Mesendoderm (in vitro differentiated cells): ENCODE measurements around the gene OOSP3.
A peak's percentile ranks its signal among the peaks of the same experiment; 100 is the strongest.
"Not testable (repeated sequence)": the region's sequence is repeated elsewhere in the genome, so short reads cannot be mapped to it uniquely, and the experiment has no call there.

Source experiments
- DNase-seq: peaks from one replicate; pipeline ENCODE4 v3.0.0; 2013
- H2AK5ac ChIP-seq: 2 replicates; pipeline ENCODE4 v1.6.1; 2013; ENCODE audit warnings: low read length, inconsistent platforms
- H2BK120ac ChIP-seq: 2 replicates; pipeline ENCODE4 v1.6.1; 2013; ENCODE audit warnings: low read depth, mild to moderate bottlenecking, low read length, moderate library complexity, mixed read lengths
- H2BK15ac ChIP-seq: replicated peaks from 2 replicates; pipeline ENCODE4 v1.6.1; 2013; ENCODE audit warnings: low read depth, mild to moderate bottlenecking, moderate library complexity
- H2BK5ac ChIP-seq: 2 replicates; pipeline ENCODE4 v1.6.1; 2013; ENCODE audit warnings: low read length, inconsistent platforms
- H3K18ac ChIP-seq: 2 replicates; pipeline ENCODE4 v1.6.1; 2013; ENCODE audit warnings: mild to moderate bottlenecking, low read length, mixed read lengths
- H3K23ac ChIP-seq: one replicate; pipeline ENCODE4 v1.6.1; 2013; ENCODE audit warnings: low read length
- H3K27ac ChIP-seq: 2 replicates; pipeline ENCODE4 v1.5.1; 2013; ENCODE audit warnings: low read depth, mild to moderate bottlenecking, inconsistent platforms, low read length, moderate library complexity
- H3K27me3 ChIP-seq: 2 replicates; pipeline ENCODE4 v1.6.1; 2013; ENCODE audit warnings: low read length, control low read depth, mild to moderate bottlenecking, inconsistent platforms; ENCODE audit not compliant: insufficient read depth, poor library complexity
- H3K36me3 ChIP-seq: 2 replicates; pipeline ENCODE4 v1.6.1; 2013; ENCODE audit warnings: low read length, inconsistent platforms; ENCODE audit not compliant: control insufficient read depth, insufficient read depth
- H3K4ac ChIP-seq: one replicate; pipeline ENCODE4 v1.6.1; 2013; ENCODE audit warnings: low read depth, mild to moderate bottlenecking, low read length, moderate library complexity
- H3K4me1 ChIP-seq: 2 replicates; pipeline ENCODE4 v1.6.1; 2013; ENCODE audit warnings: low read depth, low read length, inconsistent platforms; ENCODE audit not compliant: control insufficient read depth
- H3K4me2 ChIP-seq: 2 replicates; pipeline ENCODE4 v1.6.1; 2013; ENCODE audit warnings: low read length
- H3K4me3 ChIP-seq: 2 replicates; pipeline ENCODE4 v1.5.1; 2013; ENCODE audit warnings: mild to moderate bottlenecking, low read length
- H3K56ac ChIP-seq: one replicate; pipeline ENCODE4 v1.6.1; 2013; ENCODE audit warnings: low read length
- H3K79me1 ChIP-seq: 2 replicates; pipeline ENCODE4 v1.6.1; 2013; ENCODE audit warnings: low read length, inconsistent platforms
- H3K79me2 ChIP-seq: 2 replicates; pipeline ENCODE4 v1.6.1; 2013; ENCODE audit warnings: mild to moderate bottlenecking, low read length; ENCODE audit not compliant: control insufficient read depth, insufficient read depth
- H3K9ac ChIP-seq: 2 replicates; pipeline ENCODE4 v1.6.1; 2013; ENCODE audit warnings: low read length, inconsistent platforms
- H4K5ac ChIP-seq: one replicate; pipeline ENCODE4 v1.6.1; 2013; ENCODE audit warnings: low read length
- H4K8ac ChIP-seq: one replicate; pipeline ENCODE4 v1.6.1; 2013; ENCODE audit warnings: low read depth, mild to moderate bottlenecking, control low read depth, low read length, moderate library complexity
- WGBS: extraction: QIAGEN DNeasy Blood & Tissue Kit; methylation state at CpG from one replicate; pipeline ENCODE4 v1.1.7; 2013; ENCODE audit warnings: low lambda C conversion rate, missing lambda C conversion rate; ENCODE audit not compliant: insufficient coverage; ENCODE audit errors: extremely low coverage; 5-methylcytosine and 5-hydroxymethylcytosine counted together

Gene OOSP3

DNA sequence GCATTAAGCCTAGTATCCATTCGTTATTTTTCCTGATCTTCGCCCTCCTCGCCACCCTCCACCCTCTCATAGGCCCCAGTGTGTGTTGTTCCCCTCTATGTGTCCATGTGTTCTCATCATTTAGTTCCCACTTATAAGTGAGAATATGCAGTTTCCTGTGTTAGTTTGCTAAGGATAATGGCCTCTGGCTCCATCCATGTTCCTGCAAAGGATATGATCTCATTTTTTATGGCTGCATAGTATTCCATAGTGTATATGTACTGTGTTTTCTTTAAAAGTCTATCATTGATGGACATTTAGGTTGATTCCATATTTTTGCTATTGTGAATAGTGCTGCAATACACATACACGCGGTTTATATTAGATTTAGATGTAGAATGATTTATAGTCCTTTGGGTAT is 27.2 kb upstream of the OOSP3 start:
- DNase-seq, H3K4me3 ChIP-seq, H3K9ac ChIP-seq, H3K79me2 ChIP-seq, H3K36me3 ChIP-seq, H3K79me1 ChIP-seq, H2BK15ac ChIP-seq, H3K4me1 ChIP-seq, H2BK120ac ChIP-seq, H2AK5ac ChIP-seq, H4K5ac ChIP-seq, H3K4me2 ChIP-seq, H4K8ac ChIP-seq, H3K4ac ChIP-seq, H3K56ac ChIP-seq, H2BK5ac ChIP-seq, H3K27me3 ChIP-seq, H3K27ac ChIP-seq, H3K18ac ChIP-seq, H3K23ac ChIP-seq: not testable (repeated sequence)
- WGBS = no CpG with 5 or more reads among the region's 5 CpGs

DNA sequence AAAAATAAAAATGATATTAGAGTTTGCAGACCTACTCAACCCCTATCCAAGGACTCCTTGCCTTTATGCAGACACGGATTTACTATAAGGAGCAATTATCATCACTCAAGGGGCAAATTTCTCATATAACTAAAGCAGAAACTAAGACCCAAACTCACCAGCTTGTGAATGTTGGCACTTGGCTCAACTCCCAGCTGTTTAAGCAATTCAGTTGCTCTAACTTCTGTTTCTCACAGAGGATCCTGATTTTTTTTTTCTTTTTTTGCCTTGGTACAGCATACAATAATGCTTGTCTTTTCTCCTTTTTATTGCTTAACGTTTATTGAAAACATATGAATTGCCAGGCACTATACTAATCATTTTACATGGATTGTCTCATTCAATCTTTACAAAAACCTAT is 23.7 kb upstream of the OOSP3 start:
- WGBS = no CpG with 5 or more reads among the region's 2 CpGs

DNA sequence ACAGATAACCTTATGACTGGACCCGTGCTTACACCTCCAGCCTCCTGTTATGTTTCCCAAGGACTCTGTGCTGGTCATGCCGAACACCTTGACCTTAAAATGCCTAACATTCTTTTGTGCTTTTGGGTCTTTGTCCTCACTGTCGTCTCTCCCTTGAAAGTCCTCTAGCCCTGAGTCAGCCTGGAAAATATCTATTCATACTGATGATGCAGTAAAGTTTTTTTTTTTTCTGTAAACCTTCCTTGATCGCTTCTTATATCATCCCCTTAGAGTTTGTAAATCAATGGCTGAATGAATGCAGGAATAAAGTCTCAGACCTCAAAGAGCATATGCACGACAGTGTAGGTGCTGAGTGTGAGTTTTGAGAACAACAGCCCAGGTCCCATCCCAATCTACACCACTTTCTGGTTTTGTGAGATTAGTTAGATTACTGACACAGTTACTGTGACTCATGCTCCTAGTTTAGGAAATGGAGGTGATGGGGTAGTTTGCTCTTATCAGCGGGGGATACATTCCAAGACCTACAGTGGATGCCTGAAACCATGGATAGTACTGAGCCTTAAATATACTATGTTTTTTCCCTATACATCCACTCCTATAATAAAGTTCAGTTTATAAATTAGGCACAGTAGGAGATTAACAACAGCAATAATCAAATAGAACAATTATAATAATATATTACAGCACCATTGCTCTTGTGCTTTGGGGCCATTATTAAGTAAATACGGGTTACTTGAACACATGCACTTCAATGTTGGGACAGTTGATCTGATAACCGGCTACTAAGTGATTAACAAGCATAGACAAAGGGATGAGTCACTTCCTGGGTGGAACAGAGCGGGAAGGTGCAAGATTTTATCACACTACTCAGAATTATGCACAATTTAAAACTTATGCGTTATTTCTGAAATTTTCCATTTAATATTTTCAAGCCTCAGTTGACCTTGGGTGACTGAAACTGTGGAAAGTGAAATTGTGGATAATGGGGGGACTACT is 20.8 kb upstream of the OOSP3 start:
- no peak overlapping the region for H4K8ac ChIP-seq
- H4K5ac ChIP-seq = no peak overlapping the region
- no peaks in the 10 kb centered on the region for H3K79me2 ChIP-seq
- no peak overlapping the region for H2BK5ac ChIP-seq
- no peak overlapping the region for H3K4ac ChIP-seq
- peak overlapping the region; percentile 17 for H3K27ac ChIP-seq
- H3K79me1 ChIP-seq = no peaks in the 10 kb centered on the region
- H3K27me3 ChIP-seq = no peaks in the 10 kb centered on the region
- no peak overlapping the region for H2BK15ac ChIP-seq
- H3K56ac ChIP-seq = no peak overlapping the region
- no CpG with 5 or more reads among the region's 10 CpGs for WGBS
- H3K4me3 ChIP-seq = no peak overlapping the region
- H2AK5ac ChIP-seq = no peak overlapping the region
- no peaks in the 10 kb centered on the region for H3K36me3 ChIP-seq
- no peak overlapping the region for H3K18ac ChIP-seq
- peak; percentile 89 for DNase-seq
- peaks cover 7% of the 10 kb centered on the region for H3K4me1 ChIP-seq
- no peak overlapping the region for H2BK120ac ChIP-seq
- H3K9ac ChIP-seq = no peak overlapping the region
- H3K23ac ChIP-seq = no peak overlapping the region
- no peak overlapping the region for H3K4me2 ChIP-seq

More for the DNA sequence above, 23.7 kb upstream of the OOSP3 start:
- H3K27ac ChIP-seq = no peak overlapping the region
- H2BK120ac ChIP-seq = no peak overlapping the region
- no peaks in the 10 kb centered on the region for H3K79me1 ChIP-seq
- H4K8ac ChIP-seq = no peak overlapping the region
- H3K9ac ChIP-seq = no peak overlapping the region
- no peak overlapping the region for H4K5ac ChIP-seq
- H3K56ac ChIP-seq = no peak overlapping the region
- H3K4me2 ChIP-seq = no peak overlapping the region
- H3K23ac ChIP-seq = no peak overlapping the region
- no peak overlapping the region for H3K4me3 ChIP-seq
- no peaks in the 10 kb centered on the region for H3K79me2 ChIP-seq
- H3K18ac ChIP-seq = no peak overlapping the region
- DNase-seq = no peak
- no peaks in the 10 kb centered on the region for H3K36me3 ChIP-seq
- H2AK5ac ChIP-seq = no peak overlapping the region
- peaks cover 7% of the 10 kb centered on the region for H3K4me1 ChIP-seq
- H3K4ac ChIP-seq = no peak overlapping the region
- no peaks in the 10 kb centered on the region for H3K27me3 ChIP-seq
- no peak overlapping the region for H2BK5ac ChIP-seq
- no peak overlapping the region for H2BK15ac ChIP-seq

DNA sequence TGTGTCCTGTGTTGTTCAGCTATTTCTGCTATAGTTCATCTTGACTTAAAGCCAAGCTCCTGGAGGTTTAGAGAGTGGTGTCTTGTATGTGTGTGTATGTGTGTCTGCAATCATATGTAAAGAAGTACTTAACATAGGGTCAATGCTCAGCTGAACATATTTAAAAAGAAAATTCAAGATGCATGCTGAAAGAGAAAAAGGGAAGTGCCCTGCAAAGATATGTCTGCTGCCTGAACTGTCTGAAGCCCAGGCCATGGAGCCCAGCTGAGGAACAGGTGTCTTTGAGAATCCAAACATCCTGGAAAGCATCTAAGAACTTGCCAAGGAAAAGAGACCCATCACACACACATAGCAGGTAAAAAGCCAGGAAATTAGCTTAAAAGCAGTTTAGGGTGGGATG is 18.9 kb upstream of the OOSP3 start:
- H3K4me1 ChIP-seq = peaks cover 7% of the 10 kb centered on the region
- H2BK5ac ChIP-seq = no peak overlapping the region
- no peak overlapping the region for H2BK15ac ChIP-seq
- H2AK5ac ChIP-seq = no peak overlapping the region
- H3K36me3 ChIP-seq = no peaks in the 10 kb centered on the region
- no peak overlapping the region for H3K23ac ChIP-seq
- H3K4me2 ChIP-seq = no peak overlapping the region
- H4K5ac ChIP-seq = no peak overlapping the region
- no peak overlapping the region for H3K18ac ChIP-seq
- no peak overlapping the region for H2BK120ac ChIP-seq
- no peak overlapping the region for H3K56ac ChIP-seq
- H3K27me3 ChIP-seq = no peaks in the 10 kb centered on the region
- no peaks in the 10 kb centered on the region for H3K79me1 ChIP-seq
- no peak overlapping the region for H3K4me3 ChIP-seq
- H3K27ac ChIP-seq = no peak overlapping the region
- H3K79me2 ChIP-seq = no peaks in the 10 kb centered on the region
- H4K8ac ChIP-seq = no peak overlapping the region
- no peak overlapping the region for H3K9ac ChIP-seq
- H3K4ac ChIP-seq = no peak overlapping the region
- DNase-seq = no peak

DNA sequence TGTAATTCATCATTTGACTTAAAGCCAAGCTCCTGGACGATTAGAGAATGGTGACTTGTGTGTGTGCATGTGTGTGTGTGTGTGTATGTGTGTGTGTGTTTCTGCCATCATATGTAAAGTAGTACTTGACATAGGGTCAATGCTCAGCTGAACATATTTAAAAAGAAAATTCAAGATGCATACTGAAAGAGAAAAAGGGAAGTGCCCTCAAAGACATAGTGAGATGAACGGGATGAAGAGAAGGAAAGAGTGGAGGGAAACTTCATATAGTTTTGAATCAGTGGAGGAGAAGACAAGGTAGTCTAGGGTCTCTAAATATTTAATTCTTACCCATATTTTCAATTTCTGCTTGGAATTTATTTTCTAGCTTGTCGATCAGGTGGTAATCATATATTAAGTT is 16.3 kb upstream of the OOSP3 start:
- Histone ChIP-seq H3K4me1 (peaks cover 5% of the 10 kb centered on the region), H3K4me3 (no peak overlapping the region), H3K18ac (no peak overlapping the region), H2BK5ac (no peak overlapping the region), H3K9ac (no peak overlapping the region), H3K27me3 (no peaks in the 10 kb centered on the region), H2BK120ac (no peak overlapping the region), H3K79me2 (no peaks in the 10 kb centered on the region), H2BK15ac (no peak overlapping the region), H3K36me3 (no peaks in the 10 kb centered on the region), H2AK5ac (no peak overlapping the region), H3K79me1 (no peaks in the 10 kb centered on the region), H3K27ac (no peak overlapping the region), H4K5ac (no peak overlapping the region), H3K4me2 (no peak overlapping the region), H3K4ac (no peak overlapping the region), H3K56ac (no peak overlapping the region), H4K8ac (no peak overlapping the region), H3K23ac (no peak overlapping the region)
- no CpG with 5 or more reads among the region's 3 CpGs for WGBS
- DNase-seq = no peak

DNA sequence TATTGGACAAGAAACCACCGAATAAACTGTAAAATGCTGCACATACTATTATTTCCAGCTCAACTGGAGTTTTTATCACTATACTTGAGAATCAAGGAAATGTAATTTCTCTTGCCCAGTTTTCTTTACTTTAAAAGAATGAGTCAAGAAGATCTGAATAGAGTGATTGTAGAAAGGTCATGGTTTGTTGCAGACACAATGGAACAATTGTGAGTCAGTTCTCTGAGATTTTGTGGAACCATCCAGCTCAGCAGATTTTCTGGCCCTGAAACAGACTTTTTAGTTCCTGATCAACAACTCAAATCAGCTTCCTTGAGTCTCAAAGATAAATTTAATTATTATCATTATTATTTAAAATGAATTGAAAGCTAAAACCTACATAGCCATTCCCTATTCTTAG is 13.6 kb upstream of the OOSP3 start:
- no peaks in the 10 kb centered on the region for H3K36me3 ChIP-seq
- no peak overlapping the region for H3K4me3 ChIP-seq
- no peak overlapping the region for H3K4ac ChIP-seq
- no peak overlapping the region for H3K9ac ChIP-seq
- H4K5ac ChIP-seq = no peak overlapping the region
- DNase-seq = no peak
- no peaks in the 10 kb centered on the region for H3K79me1 ChIP-seq
- H3K56ac ChIP-seq = no peak overlapping the region
- no peak overlapping the region for H3K4me2 ChIP-seq
- WGBS = no CpG with 5 or more reads among the region's 1 CpG
- no peak overlapping the region for H3K18ac ChIP-seq
- H3K27ac ChIP-seq = no peak overlapping the region
- H4K8ac ChIP-seq = no peak overlapping the region
- H2BK15ac ChIP-seq = no peak overlapping the region
- H2BK120ac ChIP-seq = no peak overlapping the region
- no peak overlapping the region for H3K23ac ChIP-seq
- no peak overlapping the region for H2AK5ac ChIP-seq
- no peak overlapping the region for H2BK5ac ChIP-seq
- H3K4me1 ChIP-seq = no peaks in the 10 kb centered on the region
- H3K79me2 ChIP-seq = no peaks in the 10 kb centered on the region
- no peaks in the 10 kb centered on the region for H3K27me3 ChIP-seq
